PFSK-1 (cell line): ENCODE measurements around the gene DGKI.

ENCODE experiments used
- FOXP2 ChIP-seq: optimal IDR thresholded peaks from 2 replicates; pipeline ENCODE3; 2011; ENCODE audit warnings: borderline replicate concordance, control low read depth, inconsistent platforms; ENCODE audit not compliant: insufficient read depth; ENCODE audit errors: extremely low read length, extremely low read depth
- POLR2AphosphoS5 ChIP-seq: IDR thresholded peaks from 2 replicates; pipeline ENCODE4 v1.6.1; 2012; ENCODE audit warnings: low read depth, mild to moderate bottlenecking, control low read depth, low read length, moderate library complexity
- SIN3A ChIP-seq: IDR thresholded peaks from 2 replicates; pipeline ENCODE4 v1.6.1; 2012; ENCODE audit warnings: mild to moderate bottlenecking, low read length, moderate library complexity, borderline replicate concordance; ENCODE audit not compliant: insufficient read depth
- TAF1 ChIP-seq: IDR thresholded peaks from 2 replicates; pipeline ENCODE4 v1.6.1; 2012; ENCODE audit warnings: low read length, control low read depth, borderline replicate concordance; ENCODE audit not compliant: insufficient read depth
- TF ChIP-seq, protein P1 (sequence below), 2 experiments: IDR thresholded peaks; 2 replicates each; pipeline versions ENCODE4 v1.6.1 to v1.8.0; 2011 to 2012; ENCODE audit warnings: low read depth in 2 of 2, low read length in 2 of 2, control low read depth in 1 of 2, inconsistent platforms in 1 of 2, mild to moderate bottlenecking in 1 of 2, moderate library complexity in 1 of 2; ENCODE audit not compliant: insufficient read depth in 1 of 2

The DGKI gene

DNA sequence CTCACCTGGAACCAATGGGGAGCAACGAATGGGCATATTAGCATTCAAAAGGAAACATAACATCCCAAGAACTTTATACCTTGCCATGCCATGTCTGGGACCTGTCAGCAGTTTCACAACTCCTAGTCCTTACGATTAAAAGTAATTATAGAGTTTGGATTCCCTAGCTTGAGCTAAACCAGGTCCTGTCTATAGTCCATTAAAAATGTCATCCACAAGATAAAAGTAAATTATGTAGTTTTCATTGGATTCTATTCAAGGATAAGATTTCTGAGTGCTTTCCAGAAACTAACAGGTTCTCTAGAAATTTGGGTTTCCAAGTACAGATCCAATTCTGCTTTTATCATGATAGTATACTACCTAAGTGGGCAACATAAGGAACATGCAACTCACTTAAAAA is 339.7 kb downstream of the DGKI start:
- TF ChIP-seq POLR2AphosphoS5, result no peak
- TF ChIP-seq, protein P1, sequence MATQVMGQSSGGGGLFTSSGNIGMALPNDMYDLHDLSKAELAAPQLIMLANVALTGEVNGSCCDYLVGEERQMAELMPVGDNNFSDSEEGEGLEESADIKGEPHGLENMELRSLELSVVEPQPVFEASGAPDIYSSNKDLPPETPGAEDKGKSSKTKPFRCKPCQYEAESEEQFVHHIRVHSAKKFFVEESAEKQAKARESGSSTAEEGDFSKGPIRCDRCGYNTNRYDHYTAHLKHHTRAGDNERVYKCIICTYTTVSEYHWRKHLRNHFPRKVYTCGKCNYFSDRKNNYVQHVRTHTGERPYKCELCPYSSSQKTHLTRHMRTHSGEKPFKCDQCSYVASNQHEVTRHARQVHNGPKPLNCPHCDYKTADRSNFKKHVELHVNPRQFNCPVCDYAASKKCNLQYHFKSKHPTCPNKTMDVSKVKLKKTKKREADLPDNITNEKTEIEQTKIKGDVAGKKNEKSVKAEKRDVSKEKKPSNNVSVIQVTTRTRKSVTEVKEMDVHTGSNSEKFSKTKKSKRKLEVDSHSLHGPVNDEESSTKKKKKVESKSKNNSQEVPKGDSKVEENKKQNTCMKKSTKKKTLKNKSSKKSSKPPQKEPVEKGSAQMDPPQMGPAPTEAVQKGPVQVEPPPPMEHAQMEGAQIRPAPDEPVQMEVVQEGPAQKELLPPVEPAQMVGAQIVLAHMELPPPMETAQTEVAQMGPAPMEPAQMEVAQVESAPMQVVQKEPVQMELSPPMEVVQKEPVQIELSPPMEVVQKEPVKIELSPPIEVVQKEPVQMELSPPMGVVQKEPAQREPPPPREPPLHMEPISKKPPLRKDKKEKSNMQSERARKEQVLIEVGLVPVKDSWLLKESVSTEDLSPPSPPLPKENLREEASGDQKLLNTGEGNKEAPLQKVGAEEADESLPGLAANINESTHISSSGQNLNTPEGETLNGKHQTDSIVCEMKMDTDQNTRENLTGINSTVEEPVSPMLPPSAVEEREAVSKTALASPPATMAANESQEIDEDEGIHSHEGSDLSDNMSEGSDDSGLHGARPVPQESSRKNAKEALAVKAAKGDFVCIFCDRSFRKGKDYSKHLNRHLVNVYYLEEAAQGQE (IDR thresholded peaks at IDR 0.05; ENCODE audit: insufficient read depth in 1 of 2, low read depth in 2 of 2, low read length in 2 of 2), result no peak
- TF ChIP-seq SIN3A, result no peak

- TF ChIP-seq, protein P1 (IDR thresholded peaks at IDR 0.05; ENCODE audit: insufficient read depth in 1 of 2, low read depth in 2 of 2, low read length in 2 of 2), result no peak
- no peak for TF ChIP-seq TAF1
Measured at GRCh38 chr7:137506031-137506430, 340.7 kb downstream of the DGKI start.

GRCh38 chr7:137501562-137501961 is 345.2 kb downstream of the DGKI start:
- TF ChIP-seq FOXP2 (no peak), SIN3A (no peak), TAF1 (no peak), POLR2AphosphoS5 (no peak)
- TF ChIP-seq, protein P1 (IDR thresholded peaks at IDR 0.05; ENCODE audit: insufficient read depth in 1 of 2, low read depth in 2 of 2, low read length in 2 of 2), result no peak

GRCh38 chr7:137492889-137493288 is 353.9 kb downstream of the DGKI start:
- TF ChIP-seq SIN3A (no peak), TAF1 (no peak), POLR2AphosphoS5 (no peak), FOXP2 (no peak)

GRCh38 chr7:137489880-137490279 is 356.9 kb downstream of the DGKI start:
- TF ChIP-seq FOXP2 (no peak), POLR2AphosphoS5 (no peak), SIN3A (no peak), TAF1 (no peak)
- TF ChIP-seq, protein P1 (IDR thresholded peaks at IDR 0.05; ENCODE audit: insufficient read depth in 1 of 2, low read depth in 2 of 2, low read length in 2 of 2), result no peak
